DMS 273 (cell line): ENCODE data around the gene SDC1.
"Not testable (repeated sequence)": the region's sequence is repeated elsewhere in the genome, so short reads cannot be mapped to it uniquely, and the experiment has no call there.

Experiments used
- DNase-seq: peaks from one replicate; lab custom pipeline; 2025; ENCODE audit not compliant: unreplicated experiment; lab: John Stamatoyannopoulos, UW

Gene SDC1

GRCh38 chr2:20199633-20200270 lies 25.2 kb downstream of the SDC1 start:
- no peak for DNase-seq

GRCh38 chr2:20198796-20199632 lies 25.9 kb downstream of the SDC1 start:
- no peak for DNase-seq

GRCh38 chr2:20198001-20198400 lies 26.9 kb downstream of the SDC1 start:
- no peak for DNase-seq

- no peak for DNase-seq
These were observed 27.7 kb downstream of the SDC1 start for GRCh38 chr2:20197192-20197591.

GRCh38 chr2:20196657-20197161 lies 28.2 kb downstream of the SDC1 start:
- DNase-seq: no peak

- DNase-seq: no peak
These were observed 28.8 kb downstream of the SDC1 start for GRCh38 chr2:20196053-20196656.

- no peak for DNase-seq
These were observed 29.4 kb downstream of the SDC1 start for GRCh38 chr2:20195431-20196033.

GRCh38 chr2:20195016-20195411 lies 29.9 kb downstream of the SDC1 start:
- not testable (repeated sequence) for DNase-seq

GRCh38 chr2:20194097-20195015 lies 30.6 kb downstream of the SDC1 start:
- no peak for DNase-seq

- no peak for DNase-seq
These were observed 31.7 kb downstream of the SDC1 start for GRCh38 chr2:20193185-20193584.

GRCh38 chr2:20192781-20193180 lies 32.1 kb downstream of the SDC1 start:
- no peak for DNase-seq

- no peak for DNase-seq
These were observed 33.0 kb downstream of the SDC1 start for GRCh38 chr2:20191714-20192569.

- DNase-seq: peak; percentile 71
These were observed 33.8 kb downstream of the SDC1 start for GRCh38 chr2:20190876-20191713.

- peak; percentile 18 for DNase-seq
These were observed 34.8 kb downstream of the SDC1 start for GRCh38 chr2:20190170-20190569.

GRCh38 chr2:20189299-20189931 lies 35.5 kb downstream of the SDC1 start:
- DNase-seq: no peak

GRCh38 chr2:20188851-20189250 lies 36.1 kb downstream of the SDC1 start:
- no peak for DNase-seq

GRCh38 chr2:20188201-20188600 lies 36.7 kb downstream of the SDC1 start:
- DNase-seq: no peak

GRCh38 chr2:20187331-20187730 lies 37.6 kb downstream of the SDC1 start:
- peak; percentile 30 for DNase-seq
